ENCODE measurements around the gene RPS27L. TPM values are rescaled to one million over a fixed set of nuclear protein-coding genes. Genes with fewer than 3 reads are reported as not detected.

Gene RPS27L
- total and polyA plus RNA-seq, 2 of the 8 experiments (the other 6 are each of a cell fraction or from before 2014, with no cell fraction given), result 115 to 143 TPM

Other genes starting within 250 kb of the RPS27L start
- 571 and 579 TPM in 2 replicates for gene TPM1, start 114.7 kb downstream of the RPS27L start, total RNA-seq (2021; fragmentation: NEBNext Ultra II Directional; extraction: Animal tissue kit (Norgen Biotek cat#: 25700))
- gene TPM1, start 114.7 kb downstream of the RPS27L start, polyA plus RNA-seq (2011; rRNA removed), result 246 and 258 TPM in 2 replicates
- 14.9 and 15.6 TPM in 2 replicates for gene LACTB, start 35.6 kb downstream of the RPS27L start, total RNA-seq (2021; fragmentation: NEBNext Ultra II Directional; extraction: Animal tissue kit (Norgen Biotek cat#: 25700))
- gene LACTB, start 35.6 kb downstream of the RPS27L start, polyA plus RNA-seq (2011; rRNA removed), result 3.6 and 5.8 TPM in 2 replicates
- gene RAB8B, start 32.1 kb upstream of the RPS27L start, total RNA-seq (2021; fragmentation: NEBNext Ultra II Directional; extraction: Animal tissue kit (Norgen Biotek cat#: 25700)), result 47.0 and 47.8 TPM in 2 replicates
- gene RAB8B, start 32.1 kb upstream of the RPS27L start, polyA plus RNA-seq (2011; rRNA removed), result 6.1 and 9.5 TPM in 2 replicates
- 21.4 and 22.9 TPM in 2 replicates for gene APH1B, start 120.1 kb upstream of the RPS27L start, total RNA-seq (2021; fragmentation: NEBNext Ultra II Directional; extraction: Animal tissue kit (Norgen Biotek cat#: 25700))
- 9.3 and 11.5 TPM in 2 replicates for gene APH1B, start 120.1 kb upstream of the RPS27L start, polyA plus RNA-seq (2011; rRNA removed)
- 4.9 and 5.8 TPM in 2 replicates for gene CA12, start 224.4 kb upstream of the RPS27L start, total RNA-seq (2021; fragmentation: NEBNext Ultra II Directional; extraction: Animal tissue kit (Norgen Biotek cat#: 25700))
- gene CA12, start 224.4 kb upstream of the RPS27L start, polyA plus RNA-seq (2011; rRNA removed), result 4.7 and 4.9 TPM in 2 replicates

Data from H1 (cell line).